Left renal cortex interstitium (tissue), 4 donors: ENCODE measurements around the gene ARCN1. TPM values are rescaled to one million over a fixed set of nuclear protein-coding genes. Genes with fewer than 3 reads are reported as not detected.

ENCODE experiments used
- DNase-seq, 4 donors: peaks; one replicate each; pipeline ENCODE4 v3.0.0-alpha.2; 2013; ENCODE audit warnings: low read depth in 4 of 4, low spot score in 2 of 4, missing footprints in 1 of 4
- polyA plus RNA-seq, 4 donors: library from polyadenylated mRNA; unstranded; fragments of 120-200 nt; gene quantifications; one replicate each; pipeline ENCODE4 v1.2.1, GENCODE V29; 2013; ENCODE audit not compliant: insufficient read length in 4 of 4

Gene ARCN1
- polyA plus RNA-seq, 4 donors = 154 to 193 (median 169) TPM

DNA sequence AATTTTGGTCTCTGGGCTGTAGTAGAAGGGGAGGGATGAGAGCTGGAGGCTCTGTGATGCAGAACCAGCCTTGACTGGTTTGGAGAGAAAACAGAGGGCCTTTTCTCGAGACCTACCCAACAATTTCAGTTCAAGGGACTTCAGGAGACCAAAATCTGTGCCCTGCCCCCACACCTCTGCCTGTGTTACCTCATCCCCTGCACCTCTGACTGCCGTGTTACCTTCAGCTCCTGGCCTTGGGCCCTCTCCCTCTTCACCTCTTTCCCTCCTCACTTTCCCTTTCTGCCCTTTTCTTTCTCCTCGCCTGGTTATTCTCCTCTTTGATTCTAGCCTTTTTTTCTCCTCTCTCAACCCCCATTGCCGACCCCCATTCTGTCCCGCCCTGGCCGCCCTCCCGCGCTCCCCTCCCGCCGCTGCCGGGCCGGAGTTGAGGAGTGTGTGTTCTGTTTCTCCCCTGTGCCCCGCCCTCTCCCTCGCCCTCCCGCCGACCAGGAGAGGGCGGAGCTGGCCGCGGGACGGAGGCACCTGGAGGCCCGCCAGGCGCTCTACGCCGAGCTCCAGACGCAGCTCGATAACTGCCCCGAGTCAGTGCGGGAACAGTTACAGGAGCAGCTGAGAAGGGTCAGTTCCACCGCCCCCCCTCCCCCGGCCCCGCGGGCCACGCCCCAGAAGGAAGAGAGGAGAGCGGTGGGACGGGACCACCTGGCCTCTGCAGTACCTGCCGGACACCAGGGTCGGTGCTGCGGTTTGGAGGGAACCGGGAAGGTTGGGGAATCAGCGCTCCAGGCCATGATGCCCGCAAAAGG is 62.4 kb downstream of the ARCN1 start:
- DNase-seq = no peak

DNA sequence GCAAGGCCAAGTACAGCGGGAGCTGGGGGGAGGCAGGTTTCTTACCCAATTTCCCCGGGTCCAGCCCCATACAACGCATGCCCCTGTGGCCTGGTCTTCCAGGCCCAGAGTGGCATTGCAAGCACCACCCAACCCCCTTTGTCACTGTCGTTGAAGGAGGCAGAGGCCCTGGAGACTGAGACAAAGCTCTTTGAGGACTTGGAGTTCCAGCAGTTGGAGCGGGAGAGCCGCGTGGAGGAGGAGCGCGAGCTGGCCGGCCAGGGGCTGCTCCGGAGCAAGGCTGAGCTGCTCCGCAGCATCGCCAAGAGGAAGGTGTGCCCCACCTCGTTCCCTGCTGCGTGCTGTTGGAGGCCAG is 63.0 kb downstream of the ARCN1 start:
- no peak for DNase-seq

DNA sequence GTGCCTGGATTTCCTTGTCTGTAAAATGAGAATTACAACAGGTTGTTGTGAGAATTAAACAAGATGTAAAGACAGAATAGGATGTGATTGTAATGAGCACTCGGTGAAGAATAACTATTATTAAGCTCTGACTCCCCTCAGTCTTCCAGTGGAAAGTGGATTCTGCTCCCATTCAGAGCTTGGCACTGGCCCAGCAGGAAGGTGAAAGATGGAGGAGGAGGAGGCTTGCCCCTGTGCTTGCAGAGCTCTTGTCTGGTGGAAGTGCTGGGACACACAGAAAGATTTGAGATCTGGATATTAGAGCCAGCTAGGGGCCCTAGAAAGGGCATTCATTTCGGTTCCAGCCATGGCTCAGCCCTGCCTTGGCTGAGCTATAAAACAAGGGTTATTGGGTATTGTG is 63.4 kb downstream of the ARCN1 start:
- no peak for DNase-seq

DNA sequence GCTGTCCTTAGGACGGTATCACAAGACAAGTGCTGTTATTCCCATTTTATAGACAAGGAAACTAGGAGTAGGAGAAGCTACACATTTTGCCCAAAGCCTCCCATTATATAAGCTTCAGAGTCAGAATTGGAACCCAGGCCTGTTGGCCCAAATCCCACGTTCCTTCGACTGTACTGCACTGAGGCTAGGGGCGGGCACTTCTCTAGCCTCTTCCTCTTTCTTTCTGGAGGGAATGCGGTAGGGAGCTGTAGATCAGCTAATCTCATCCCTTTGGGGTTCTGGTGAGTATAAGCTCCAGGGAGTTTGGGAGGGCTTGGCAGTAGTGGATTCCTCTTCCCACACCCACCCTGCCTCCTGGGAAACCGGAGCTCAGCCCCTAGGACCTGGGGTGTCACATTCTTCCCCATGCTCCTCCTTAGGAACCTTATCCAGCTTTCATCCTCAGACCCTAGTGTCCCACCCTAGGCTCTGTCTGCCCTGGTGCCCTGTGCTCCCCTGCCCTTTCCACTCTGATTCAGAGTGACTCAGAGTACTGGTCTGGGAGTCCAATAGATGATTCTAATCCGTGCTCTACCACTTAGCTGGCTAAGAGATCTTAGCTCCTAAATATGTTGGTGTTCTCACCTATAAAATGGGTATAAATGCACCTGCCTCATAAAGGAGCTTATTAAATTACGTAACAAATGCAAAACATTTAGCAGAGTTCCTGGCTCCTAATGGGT is 64.5 kb downstream of the ARCN1 start:
- no peak for DNase-seq

DNA sequence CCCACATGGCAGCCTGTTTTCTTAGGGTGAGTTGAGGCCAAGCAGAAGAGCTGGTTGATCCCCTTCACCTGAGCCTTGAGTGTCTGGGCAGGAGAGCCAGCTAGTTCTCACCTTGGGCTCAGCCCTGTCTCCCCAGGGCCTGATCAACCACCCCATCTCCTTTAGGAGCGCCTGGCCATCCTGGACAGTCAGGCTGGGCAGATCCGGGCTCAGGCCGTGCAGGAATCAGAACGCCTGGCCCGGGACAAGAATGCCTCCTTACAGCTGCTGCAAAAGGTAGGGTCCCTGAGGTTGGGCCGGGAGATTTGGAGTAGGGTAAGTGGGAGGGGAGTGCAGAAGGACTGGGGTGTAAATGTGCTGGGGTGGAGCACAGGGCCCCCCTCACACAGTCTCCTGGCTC is 66.5 kb downstream of the ARCN1 start:
- DNase-seq = no peak

DNA sequence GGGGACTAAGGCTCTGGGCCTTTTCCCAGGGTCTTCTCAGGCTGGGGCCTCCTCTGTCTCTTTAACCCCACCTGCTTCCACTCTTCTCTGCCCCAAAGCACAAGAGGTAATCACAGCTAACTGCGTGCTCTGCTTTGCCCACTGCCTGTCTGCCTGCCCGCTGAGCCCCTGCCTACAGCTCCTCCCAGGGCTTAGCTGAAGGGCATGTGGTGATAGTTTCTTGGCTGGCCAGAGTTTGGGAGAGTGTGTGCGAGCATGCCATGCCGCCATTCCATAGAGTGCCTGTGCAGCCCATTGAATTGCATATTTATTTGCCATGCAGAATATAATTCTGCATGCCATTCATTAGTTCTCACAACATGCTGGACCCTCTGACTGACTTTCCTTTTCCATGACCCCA is 67.7 kb downstream of the ARCN1 start:
- no peak for DNase-seq

DNA sequence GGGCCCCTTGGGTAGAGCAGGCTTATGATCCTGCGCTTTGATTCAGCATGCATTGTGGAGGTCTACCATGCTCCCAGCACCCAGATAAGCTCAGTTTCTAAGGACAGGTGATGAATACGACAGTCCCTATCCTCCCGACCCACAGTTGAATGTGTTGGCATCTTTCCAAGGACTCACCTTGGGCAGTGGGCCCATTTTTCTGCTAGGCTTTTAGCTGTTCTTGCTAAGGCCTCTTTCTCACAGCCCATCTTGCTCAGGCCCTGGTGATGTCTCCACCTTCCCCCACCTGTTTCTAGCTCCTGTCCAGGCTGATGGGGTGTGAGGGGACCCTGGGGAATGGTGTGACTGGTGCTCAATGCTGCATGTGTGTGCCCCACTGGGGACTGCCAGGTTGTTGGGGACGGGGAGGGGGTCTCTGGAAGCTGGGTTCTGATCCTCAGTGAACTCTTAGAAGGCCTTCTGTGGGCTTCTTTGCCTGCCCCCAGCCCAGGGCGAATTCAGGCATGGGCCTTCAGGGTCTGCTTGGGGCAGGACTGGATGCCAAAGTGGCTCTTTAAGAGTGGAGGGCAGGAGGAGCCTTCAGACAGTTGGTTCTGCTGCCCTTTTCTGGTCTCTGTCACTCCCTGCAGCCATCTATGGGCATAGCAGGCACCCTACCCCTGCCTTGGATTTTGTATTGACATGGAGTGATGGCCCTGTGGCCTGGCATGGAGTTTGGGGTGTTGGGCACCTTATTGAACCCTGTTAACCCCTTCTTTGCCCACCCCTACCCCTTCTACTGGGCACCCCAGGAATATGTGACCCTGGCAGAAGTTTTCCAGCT is 68.3 kb downstream of the ARCN1 start:
- DNase-seq = no peak

DNA sequence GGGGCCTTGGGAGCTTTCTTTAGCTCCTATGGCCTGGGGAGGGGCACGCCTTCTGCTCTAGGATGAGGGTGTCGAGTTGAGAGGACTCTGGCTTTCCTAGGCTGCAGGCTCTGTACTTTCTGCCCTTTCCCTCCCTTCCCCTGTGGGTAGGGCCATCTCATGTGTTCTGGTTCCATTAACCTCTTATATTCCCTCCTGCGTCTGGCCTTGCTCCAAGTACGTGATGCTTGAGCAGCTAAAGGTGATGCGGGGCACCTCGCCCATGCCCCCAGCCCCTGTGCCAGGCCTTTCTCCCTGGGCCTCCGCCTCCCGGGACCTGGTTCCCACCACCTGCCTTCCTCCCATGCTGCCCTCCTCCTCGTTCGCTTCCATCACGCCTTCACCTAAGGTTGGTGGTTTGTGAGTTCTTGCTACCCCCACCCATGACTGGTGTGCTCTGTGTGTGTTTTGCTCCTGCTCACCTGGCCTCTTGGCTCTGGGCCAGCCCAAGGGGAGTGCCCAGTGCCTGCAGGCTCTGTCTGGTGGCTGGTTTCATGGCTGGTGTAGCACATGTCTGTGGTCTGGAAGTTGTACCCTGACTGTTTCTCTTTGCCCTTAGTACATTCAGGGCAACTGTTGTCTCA is 69.3 kb downstream of the ARCN1 start:
- DNase-seq = no peak

DNA sequence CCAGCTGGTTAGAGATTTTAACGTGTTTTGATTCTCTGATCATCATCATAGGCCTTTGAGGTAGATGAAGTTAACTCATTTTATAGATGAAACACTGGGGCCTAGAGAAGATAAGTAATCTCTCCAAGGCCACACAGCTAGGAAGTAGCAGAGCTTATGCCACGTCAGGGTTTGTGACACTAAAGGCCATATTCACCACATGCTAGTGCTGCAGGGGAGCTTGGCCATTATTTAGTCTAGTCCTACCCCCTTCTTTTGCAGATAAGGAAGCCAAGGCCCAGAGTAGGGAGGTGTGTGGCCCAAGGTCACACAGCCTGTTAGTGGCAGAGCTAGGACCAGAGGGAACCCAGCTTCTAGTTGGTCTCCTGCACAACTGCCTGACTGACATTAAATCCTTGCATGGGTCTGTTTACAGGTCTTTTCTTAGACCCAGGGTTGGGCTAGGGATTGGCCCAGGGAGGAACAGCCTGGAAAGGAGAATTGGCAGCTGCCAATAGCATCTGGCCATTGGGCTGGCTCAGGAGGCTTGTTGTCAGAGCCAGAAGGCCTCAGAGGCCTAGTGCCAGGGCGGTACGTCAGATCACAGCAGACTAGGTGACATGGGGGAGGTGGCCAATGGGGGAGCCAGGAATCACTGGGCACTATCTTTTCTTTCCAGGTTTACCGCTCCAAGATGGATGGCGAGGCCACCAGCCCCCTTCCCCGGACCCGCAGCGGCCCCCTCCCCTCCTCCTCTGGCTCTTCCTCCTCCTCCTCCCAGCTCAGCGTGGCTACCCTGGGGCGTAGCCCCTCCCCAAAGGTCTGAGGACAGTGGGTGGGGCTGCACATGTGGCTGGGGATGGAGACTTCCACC is 71.2 kb downstream of the ARCN1 start:
- DNase-seq = no peak

DNA sequence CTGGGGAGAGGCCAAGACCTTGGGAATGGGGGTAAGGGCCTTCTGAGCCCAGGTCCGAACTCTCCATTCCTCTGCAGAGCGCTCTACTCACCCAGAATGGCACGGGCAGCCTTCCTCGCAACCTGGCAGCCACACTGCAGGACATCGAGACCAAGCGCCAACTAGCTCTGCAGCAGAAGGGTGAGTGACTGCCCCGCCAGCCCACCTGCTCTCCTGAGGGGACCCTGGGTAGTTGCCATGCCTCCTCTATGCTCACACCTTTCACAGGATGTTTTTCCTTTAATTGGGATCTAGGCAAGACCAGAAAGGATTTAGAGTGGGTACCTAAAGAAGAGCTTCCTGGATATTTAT is 71.8 kb downstream of the ARCN1 start:
- DNase-seq = no peak

DNA sequence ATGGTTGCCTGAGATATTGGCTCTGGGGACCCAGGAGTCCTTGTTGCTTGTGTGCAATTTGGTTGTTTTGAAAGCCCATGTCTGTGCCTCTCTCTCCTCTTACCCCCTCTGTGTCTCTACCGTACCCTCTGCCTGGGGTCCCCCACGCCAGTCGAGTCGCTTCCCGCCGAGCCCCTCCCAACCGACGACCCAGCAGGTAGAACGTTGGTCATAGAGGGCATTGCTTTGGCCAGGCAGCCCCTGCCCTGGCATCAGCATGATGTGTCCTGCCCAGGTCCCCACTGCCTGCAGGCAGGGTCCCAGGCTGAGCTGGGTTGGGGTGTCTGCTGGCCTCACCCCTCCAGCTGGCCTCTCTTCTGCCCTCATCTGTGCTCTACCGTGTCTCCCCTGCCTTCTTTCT is 72.3 kb downstream of the ARCN1 start:
- no peak for DNase-seq

DNA sequence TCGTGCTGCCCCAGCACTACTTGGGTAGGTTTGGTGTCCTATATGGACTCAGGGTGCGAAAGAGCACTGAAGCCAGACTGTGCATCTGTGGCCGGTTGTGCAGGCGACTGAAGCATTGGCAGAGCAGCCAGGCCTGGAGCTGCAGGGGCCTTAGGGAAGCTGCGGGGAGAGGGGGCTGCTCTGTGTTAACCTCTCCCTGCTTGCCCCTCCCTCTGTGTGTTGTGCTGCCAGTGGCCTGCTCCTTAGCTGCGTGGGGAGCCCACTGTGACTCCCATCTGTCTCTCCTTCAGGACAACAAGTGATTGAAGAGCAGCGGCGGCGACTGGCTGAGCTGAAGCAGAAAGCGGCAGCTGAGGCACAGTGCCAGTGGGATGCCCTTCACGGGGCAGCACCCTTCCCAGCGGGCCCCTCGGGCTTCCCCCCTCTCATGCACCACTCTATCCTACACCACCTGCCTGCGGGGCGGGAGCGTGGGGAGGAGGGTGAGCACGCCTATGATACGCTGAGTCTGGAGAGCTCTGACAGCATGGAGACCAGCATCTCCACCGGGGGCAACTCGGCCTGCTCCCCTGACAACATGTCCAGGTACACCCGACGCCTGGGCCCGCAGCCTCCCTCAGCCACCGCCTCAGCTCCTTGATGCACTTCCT is 73.0 kb downstream of the ARCN1 start:
- DNase-seq = no peak

DNA sequence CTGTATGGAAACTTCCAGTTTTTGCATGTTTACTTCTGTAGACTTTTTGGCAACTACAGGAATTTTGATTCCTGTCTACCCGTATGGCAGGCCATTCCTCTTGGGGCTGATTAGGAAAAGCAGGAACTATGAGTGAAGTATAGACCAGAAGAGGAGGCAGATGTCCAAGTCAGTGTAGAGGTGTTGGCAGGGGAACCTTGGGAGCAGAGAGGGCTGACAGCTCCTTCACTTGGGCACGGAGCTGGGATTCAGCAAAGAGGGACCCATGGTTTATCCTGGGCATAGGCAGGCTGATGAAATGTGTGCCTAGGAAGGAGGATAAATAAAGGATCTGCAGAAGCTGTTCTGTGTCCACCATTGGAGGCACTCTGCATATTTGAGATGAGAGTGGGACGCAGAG is 74.2 kb downstream of the ARCN1 start:
- DNase-seq = no peak

DNA sequence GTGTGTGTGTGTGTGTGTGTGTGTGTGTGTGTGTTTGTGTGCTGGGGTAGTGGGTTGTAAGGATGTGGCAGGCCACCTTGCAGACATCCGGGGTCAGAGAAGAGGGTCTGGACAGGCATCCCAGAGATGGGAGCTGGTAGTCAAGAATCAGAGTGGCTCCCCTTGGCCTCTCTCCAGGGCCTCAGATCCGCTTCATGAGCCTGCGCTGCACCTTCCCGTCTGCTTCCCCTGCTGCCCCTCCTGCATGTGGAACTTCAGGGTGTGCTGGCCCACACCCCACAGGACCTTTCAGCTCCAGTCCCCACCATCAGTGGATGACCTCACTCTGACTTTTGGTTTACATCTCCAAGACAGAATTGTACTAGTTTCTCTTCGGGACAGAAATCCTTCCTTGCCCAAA is 76.1 kb downstream of the ARCN1 start:
- no peak for DNase-seq

DNA sequence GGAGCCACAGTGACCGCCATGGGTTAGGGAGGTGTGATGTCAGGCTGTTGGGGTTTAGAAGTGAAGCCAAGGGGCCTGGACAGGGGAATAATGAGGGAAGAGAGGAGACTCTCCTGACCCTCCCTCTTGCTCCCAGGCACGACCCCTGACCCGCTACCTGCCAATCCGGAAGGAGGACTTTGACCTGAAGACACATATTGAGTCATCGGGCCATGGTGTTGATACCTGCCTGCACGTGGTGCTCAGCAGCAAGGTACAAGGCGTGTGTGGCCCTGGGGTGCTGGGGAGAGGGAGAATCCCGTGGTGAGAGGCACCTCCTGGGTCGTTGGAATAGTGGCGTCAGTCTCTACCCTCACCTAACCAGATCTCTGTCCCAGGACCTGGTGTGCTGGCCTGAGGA is 77.7 kb downstream of the ARCN1 start:
- no peak for DNase-seq

DNA sequence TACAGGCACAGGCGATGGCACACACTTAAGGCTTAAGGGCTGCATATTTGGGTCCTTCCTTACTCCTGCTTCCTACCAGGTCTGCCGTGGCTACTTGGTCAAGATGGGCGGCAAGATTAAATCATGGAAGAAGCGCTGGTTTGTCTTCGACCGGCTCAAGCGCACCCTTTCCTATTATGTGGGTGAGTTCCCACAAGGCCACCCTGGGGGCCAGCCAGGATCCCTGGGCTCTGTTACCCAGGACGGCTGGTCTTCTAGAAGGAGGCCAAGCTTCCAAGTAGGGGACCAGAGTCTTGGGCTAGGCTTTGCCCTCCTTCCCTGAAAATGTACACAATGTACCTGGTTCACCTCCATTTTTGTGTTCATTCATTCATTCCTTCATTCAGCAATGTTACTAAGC is 78.2 kb downstream of the ARCN1 start:
- no peak for DNase-seq

DNA sequence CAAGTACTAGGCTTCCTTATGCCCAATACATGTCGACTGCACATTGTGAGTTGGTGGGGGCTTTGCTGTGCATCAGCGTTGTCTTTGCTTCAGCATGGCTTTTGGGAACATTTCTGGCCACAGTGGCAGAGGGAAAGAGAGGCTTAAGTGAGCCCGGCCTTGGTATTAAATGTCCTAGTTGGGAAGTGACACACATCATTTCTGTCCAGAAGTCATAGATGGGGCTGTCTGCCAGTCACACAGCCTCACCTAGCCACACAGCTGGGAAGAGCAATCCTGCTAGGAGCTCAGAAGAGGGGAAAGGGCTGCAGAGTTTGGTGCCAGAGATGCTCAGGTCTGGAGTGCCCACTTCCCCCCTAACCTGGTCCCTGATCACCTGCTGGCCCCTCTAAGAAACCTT is 79.6 kb downstream of the ARCN1 start:
- DNase-seq = no peak
